Measurements from ENCODE around the gene CAB39L.

CAB39L gene

GRCh38 chr13:49395878-49396380 lies 47.9 kb downstream of the CAB39L start:
- DNase-seq, result no peak

DNA sequence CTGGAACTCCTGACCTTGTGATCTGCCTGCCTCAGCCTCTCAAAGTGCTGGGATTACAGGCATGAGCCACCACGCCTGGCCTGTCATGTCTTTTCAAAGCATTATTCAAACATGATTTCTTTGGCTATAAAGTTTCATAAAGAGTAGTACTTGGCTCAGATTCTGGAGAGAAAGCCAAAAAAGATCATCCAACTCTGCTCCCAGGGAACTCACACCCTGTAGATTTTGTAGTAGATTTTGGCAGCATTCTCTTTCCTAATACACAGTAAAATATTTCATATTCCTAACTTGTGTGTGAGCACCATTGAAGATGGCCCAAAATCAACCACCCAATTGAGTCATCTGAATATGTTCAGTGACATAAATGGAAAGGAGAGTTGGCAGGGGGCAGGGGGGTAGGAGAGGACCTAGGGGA lies 48.4 kb downstream of the CAB39L start:
- DNase-seq, result no peak

GRCh38 chr13:49388091-49388635 lies 55.7 kb downstream of the CAB39L start:
- no peak for DNase-seq

DNA sequence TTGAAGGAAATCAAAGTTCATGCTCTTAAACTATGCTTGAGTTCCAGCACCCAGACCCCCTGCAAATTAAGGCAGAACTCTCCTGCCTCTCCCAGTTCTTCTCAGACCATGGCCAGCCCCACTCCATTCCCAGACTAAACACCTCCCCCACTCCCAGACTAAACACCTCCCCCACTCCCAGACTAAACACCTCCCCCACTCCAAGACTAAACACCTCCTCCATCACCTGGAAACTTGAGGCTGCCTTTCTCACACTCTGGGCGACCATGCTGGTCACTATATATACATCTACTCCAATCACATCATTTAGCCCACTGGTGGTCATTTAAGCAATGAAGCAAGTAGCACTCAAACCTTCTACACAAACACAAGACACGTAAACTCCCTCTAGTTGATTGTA lies 57.2 kb downstream of the CAB39L start:
- DNase-seq, result no peak

DNA sequence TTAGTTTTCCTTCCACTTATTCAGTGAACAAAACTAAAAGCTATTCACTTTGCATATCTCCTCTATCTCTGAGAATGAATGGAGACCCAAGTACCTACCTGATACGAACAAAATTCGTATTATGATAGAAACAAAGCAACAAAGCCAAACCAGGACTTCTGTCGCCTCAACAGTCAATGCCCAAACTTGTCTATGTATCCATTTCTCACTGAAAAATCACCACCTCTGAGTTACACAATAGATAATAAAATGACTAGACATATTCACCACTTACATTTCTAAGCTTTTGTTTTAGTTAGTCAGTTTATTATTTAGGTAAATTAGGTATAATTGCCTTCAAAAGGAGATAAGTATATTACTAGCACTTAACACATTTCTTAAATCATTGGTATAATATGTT lies 67.7 kb downstream of the CAB39L start:
- no peak for DNase-seq

- DNase-seq, result no peak
Observed at GRCh38 chr13:49374585-49375290, 69.1 kb downstream of the CAB39L start.

- DNase-seq, result no peak
Observed at GRCh38 chr13:49373716-49374115, 70.1 kb downstream of the CAB39L start.

DNA sequence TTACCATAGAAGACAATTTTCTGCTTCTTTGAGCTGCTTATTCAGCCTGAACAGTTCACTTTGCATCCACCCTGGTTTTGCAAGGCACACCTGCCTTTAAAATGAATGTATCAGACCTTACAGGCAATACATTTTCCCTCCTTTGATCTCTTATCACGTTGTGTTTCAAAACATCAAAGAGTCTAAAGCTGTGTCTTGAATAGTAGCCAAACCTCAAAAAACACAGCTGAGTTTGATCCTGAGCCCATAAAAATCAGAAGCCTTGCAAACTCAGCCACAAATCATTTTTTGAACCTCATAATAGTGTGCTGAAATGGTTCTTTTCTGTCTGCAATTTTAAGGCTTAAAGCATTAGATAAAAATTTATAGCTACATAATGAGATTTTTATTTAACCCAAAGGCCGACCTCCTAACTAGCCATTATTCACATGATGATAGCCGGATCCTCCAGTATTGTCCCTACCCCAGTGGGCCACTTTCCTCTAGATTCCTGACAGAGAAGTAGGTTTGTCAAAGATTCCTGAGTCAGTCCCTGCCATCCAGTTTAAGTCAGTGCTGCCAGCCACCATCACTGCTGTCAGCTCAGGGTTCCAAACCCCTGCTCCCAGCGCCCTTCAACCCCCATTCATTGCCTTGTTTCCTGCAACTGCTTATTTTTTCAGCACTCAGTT lies 71.8 kb downstream of the CAB39L start:
- no peak for DNase-seq

DNA sequence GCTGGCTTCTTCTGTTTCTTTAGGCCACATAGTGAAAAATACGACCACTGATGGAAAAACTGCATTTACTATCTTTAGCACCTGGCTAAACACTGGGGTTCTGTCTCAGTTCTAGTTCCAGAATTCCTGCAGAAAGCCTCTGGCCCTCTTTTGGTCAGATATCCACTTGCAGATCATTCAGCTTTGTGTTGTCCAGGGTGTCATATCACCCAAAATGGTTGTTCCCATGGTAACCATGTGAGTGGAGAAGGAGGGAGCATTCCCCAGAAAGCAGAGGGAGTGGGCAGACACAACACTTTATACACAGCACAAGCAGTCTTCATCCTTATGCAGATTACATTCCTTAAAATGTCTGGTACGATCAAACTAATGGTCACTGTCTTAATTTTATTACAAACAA lies 73.5 kb downstream of the CAB39L start:
- DNase-seq, result peak; percentile 16

DNA sequence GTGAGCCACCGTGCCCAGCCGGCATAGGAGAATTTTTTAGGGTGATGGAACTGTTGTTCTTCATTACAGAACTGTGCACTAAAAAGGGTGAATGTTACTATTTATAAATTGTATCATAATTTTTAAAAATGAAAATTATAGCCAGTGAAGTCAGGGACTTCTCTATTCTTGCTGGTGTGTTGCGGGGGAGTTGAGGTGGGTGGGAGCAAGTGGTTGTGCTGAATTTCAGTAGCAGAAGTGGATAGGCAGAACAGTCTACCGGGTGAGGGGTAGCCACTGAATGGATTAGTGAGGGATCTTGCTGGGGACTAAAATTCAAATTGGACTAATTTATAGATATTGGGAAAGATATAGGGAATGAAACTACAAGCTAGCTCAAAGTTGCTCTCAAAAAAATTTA lies 74.0 kb downstream of the CAB39L start:
- no peak for DNase-seq

GRCh38 chr13:49368688-49369087 lies 75.2 kb downstream of the CAB39L start:
- DNase-seq, result no peak

- no peak for DNase-seq
Observed at GRCh38 chr13:49367640-49368422, 76.0 kb downstream of the CAB39L start.

GRCh38 chr13:49366841-49367240 lies 77.0 kb downstream of the CAB39L start:
- no peak for DNase-seq

DNA sequence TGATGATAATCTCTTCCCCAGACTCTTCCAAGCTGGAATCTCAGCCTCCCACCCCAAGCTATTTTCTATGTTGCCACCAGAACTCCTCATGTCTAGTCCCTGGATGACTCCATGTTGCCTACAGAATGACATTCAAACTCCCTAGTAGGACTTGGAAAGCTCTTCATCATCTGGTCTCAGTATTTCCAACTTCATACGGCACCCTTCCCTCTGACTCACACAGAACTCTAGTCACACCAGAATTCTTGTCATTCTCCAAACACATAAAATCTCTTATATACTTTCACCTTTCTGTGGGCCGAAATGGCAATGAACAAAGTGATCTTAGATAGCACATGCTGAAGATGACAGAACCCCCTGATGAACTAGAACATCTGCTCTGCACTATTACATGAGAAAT lies 86.2 kb downstream of the CAB39L start:
- no peak for DNase-seq

- no peak for DNase-seq
Observed at GRCh38 chr13:49356223-49356622, 87.6 kb downstream of the CAB39L start.

GRCh38 chr13:49354719-49355118 lies 89.1 kb downstream of the CAB39L start:
- no peak for DNase-seq

GRCh38 chr13:49353908-49354307 lies 90.0 kb downstream of the CAB39L start:
- no peak for DNase-seq

DNA sequence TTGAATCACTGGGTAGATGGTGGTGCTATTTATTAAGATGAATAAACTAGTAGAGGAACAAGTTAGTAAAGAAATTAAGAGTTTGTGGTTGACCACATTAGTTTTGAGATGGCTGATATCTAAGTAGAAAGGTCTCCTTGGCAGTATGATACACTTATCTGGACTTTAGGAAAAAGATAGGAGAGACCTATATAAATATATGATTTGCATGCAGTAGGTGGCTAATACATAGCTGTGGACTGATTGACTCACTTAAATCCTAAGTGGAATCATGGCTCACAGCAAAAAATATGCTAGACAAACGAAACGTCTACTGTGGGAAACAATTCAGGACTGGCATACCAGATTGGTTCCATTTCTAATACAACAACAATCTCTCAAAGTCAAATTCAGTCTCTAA lies 92.0 kb downstream of the CAB39L start:
- DNase-seq, result no peak

DNA sequence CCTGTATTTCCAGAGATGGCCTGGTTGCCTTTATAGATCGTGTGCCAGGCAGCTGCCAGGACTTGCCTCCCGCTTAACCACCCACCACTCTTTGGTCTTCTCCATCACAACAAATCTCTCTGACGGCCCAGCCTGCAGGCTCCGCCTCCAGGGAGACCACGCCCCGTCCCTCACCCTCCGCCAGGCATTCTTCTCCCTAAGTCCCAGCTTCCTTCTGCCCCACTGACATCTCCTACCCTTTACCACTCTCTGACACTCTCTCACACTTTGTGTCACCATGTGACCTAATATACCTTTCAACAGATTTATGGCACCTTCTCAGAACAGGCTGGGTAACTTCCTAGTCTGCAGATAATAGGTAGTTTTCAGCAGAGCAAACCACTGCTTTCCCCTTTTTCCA lies 95.1 kb downstream of the CAB39L start:
- DNase-seq, result peak; percentile 3

GRCh38 chr13:49347650-49348385 lies 96.0 kb downstream of the CAB39L start:
- no peak for DNase-seq

GRCh38 chr13:49346460-49346859 lies 97.4 kb downstream of the CAB39L start:
- peak; percentile 3 for DNase-seq

DNA sequence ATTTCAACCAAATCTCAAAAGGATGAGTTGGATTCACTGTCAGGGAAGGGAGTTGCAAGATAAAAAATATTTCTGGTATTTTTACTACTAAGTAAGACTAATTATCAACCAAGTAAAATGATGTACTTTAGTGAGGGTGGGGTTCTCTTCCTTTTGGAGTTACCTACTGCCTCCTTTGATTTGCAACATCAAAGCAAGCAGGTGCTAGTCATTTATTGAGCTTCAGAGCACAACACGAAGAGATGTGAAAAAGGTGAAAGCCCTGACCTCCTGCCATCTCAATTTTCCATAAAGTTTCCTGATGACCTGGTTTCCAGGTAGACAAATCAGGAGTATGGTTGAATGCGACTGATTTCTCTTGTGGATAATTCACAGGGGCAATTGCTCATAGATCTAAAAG lies 100.1 kb downstream of the CAB39L start:
- DNase-seq, result no peak

GRCh38 chr13:49343255-49343654 lies 100.6 kb downstream of the CAB39L start:
- DNase-seq, result no peak
